ENCODE measurements around the gene MERTK. TPM values are rescaled to one million over a fixed set of nuclear protein-coding genes. Genes with fewer than 3 reads are reported as not detected.

MERTK gene
- total RNA-seq = 100 to 1,000 TPM in 1 of 4 donors, 10 to 100 TPM in 3; 32.4 to 102 (median 75.1) TPM

DNA sequence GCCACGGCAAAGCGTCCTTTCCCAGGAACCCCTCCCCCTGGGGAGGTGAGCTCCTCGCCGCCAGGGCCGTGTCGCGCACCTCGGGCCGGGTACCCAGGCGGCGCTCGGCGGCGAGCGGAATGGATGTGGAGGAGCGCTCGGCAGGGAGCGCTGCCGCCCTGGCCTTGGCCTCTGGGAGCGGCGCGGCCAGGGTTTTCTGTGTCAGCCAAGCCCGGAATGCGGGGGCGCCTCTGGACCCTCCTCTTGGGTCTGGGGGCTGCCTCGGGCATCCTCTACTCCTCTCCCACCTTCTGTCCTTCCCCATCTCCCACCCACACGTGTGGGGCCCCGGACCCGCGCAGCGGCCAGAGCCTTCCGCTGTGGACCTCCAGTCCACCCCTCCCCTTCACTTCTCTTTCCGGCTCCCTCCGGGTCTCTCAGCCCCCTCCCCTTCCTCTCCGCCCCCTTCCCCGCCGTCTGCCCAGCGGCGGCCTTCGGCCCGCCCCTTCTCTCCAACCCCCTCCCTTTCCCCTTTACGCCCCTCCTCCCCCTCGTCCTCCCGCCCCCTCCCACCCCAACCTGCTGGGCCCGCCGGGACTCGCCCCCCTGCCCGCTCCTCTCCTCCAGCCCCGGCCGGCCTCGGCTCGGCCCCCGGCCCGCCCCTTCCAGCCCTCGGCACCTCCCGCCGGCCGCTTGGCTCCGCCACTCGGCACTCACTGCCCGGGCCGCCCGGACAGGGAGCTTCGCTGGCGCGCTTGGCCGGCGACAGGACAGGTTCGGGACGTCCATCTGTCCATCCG lies at the start of gene MERTK:
Gene MERTK (plus strand): TSS at position 684 of the 779 bp plus-strand sequence. CDS start 129 bp downstream, outside the sequence.
- TF ChIP-seq, protein P1, sequence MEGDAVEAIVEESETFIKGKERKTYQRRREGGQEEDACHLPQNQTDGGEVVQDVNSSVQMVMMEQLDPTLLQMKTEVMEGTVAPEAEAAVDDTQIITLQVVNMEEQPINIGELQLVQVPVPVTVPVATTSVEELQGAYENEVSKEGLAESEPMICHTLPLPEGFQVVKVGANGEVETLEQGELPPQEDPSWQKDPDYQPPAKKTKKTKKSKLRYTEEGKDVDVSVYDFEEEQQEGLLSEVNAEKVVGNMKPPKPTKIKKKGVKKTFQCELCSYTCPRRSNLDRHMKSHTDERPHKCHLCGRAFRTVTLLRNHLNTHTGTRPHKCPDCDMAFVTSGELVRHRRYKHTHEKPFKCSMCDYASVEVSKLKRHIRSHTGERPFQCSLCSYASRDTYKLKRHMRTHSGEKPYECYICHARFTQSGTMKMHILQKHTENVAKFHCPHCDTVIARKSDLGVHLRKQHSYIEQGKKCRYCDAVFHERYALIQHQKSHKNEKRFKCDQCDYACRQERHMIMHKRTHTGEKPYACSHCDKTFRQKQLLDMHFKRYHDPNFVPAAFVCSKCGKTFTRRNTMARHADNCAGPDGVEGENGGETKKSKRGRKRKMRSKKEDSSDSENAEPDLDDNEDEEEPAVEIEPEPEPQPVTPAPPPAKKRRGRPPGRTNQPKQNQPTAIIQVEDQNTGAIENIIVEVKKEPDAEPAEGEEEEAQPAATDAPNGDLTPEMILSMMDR (IDR thresholded peaks at IDR 0.05; ENCODE audit: low read depth) = no peak

GRCh38 chr2:111883661-111884591 lies 14.5 kb upstream of the MERTK start, which contains the start of gene ANAPC1:
Gene ANAPC1 (minus strand): TSS chr2:111884193. CDS start chr2:111880825, 3,368 bp downstream.
- TF ChIP-seq, protein P1 (IDR thresholded peaks at IDR 0.05; ENCODE audit: low read depth) = no peak

DNA sequence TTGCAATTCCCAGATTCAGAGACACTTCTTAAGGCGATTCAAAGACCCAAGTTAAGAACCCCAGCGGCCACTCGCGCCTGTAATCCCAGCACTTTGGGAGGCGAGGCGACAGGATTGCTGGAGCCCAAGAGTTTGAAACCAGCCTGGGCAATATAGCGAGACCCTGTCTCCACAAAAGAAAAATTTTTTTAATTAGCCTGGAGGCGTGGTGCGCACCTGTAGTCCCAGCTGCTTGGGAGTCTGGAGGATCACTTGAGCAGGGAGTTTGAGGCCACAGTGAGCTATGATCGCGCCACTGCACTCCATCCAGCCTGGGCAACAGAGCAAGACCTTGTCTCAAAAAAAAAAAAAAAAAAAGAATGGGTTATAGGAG lies 13.8 kb upstream of the MERTK start:
- TF ChIP-seq, protein P1 (IDR thresholded peaks at IDR 0.05; ENCODE audit: low read depth) = no peak

GRCh38 chr2:111896024-111896423 lies 2.4 kb upstream of the MERTK start:
- TF ChIP-seq, protein P1 (IDR thresholded peaks at IDR 0.05; ENCODE audit: low read depth) = no peak

DNA sequence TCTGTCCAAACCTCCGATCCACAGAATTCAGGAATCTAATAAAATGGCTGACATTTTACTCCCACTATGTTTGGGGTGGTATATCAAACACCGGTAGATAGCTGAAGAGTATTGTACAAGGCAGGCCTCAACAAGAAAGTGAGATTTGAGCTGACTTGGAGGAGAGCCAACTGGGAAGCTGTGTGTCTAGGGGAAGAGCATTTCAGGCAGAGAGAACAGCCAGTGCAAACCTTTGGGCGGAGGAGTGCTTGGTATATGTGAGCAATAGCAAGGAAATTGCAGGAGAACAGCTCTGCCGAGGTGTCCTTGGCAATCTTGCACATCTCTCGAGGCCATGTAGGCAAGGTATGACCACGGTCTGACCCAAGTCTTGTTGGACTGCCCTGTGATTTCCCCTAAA lies 1.8 kb upstream of the MERTK start:
- TF ChIP-seq, protein P1 (IDR thresholded peaks at IDR 0.05; ENCODE audit: low read depth) = no peak

GRCh38 chr2:111897630-111897923 lies 830 bp upstream of the MERTK start:
- TF ChIP-seq, protein P1 (IDR thresholded peaks at IDR 0.05; ENCODE audit: low read depth) = no peak

Measured in subcutaneous adipose tissue (tissue), 4 donors.